GM19193 (cell line): ENCODE results near the gene TSPAN13.

Experiments
- POLR2A ChIP-seq: IDR thresholded peaks from 4 replicates; pipeline ENCODE4 v1.6.1; 2011; ENCODE audit not compliant: insufficient read depth, insufficient read length; ENCODE audit errors: extremely low read depth

The TSPAN13 gene

GRCh38 chr7:16732828-16733227, 20.7 kb upstream of the TSPAN13 start:
- no peak for TF ChIP-seq POLR2A

GRCh38 chr7:16734148-16734726, 19.3 kb upstream of the TSPAN13 start:
- no peak for TF ChIP-seq POLR2A

- TF ChIP-seq POLR2A: no peak
Measured at GRCh38 chr7:16735020-16735419, 18.5 kb upstream of the TSPAN13 start.

GRCh38 chr7:16738011-16738688, 15.4 kb upstream of the TSPAN13 start:
- no peak for TF ChIP-seq POLR2A

GRCh38 chr7:16739863-16740622, 13.5 kb upstream of the TSPAN13 start:
- TF ChIP-seq POLR2A: no peak

GRCh38 chr7:16740623-16740953, 13.0 kb upstream of the TSPAN13 start:
- no peak for TF ChIP-seq POLR2A

- TF ChIP-seq POLR2A: no peak
Measured at GRCh38 chr7:16740996-16741395, 12.6 kb upstream of the TSPAN13 start.

- TF ChIP-seq POLR2A: no peak
Measured at GRCh38 chr7:16741676-16742075, 11.9 kb upstream of the TSPAN13 start.

- no peak for TF ChIP-seq POLR2A
Measured at GRCh38 chr7:16742547-16742946, 11.0 kb upstream of the TSPAN13 start.

- no peak for TF ChIP-seq POLR2A
Measured at GRCh38 chr7:16743236-16743635, 10.3 kb upstream of the TSPAN13 start.

GRCh38 chr7:16744518-16745250, 8.9 kb upstream of the TSPAN13 start:
- TF ChIP-seq POLR2A: no peak

GRCh38 chr7:16745645-16746044, 7.9 kb upstream of the TSPAN13 start:
- TF ChIP-seq POLR2A: no peak

- no peak for TF ChIP-seq POLR2A
Measured at GRCh38 chr7:16747102-16747501, 6.5 kb upstream of the TSPAN13 start.

- no peak for TF ChIP-seq POLR2A
Measured at GRCh38 chr7:16753932-16754855, 639 bp downstream of the TSPAN13 start.
